ENCODE data around the gene SETD1A. TPM values are rescaled to one million over a fixed set of nuclear protein-coding genes. Genes with fewer than 3 reads are reported as not detected.

Gene SETD1A
- total and polyA plus RNA-seq, 7 donors, result 2.4 to 16.0 (median 5.6) TPM

- Histone ChIP-seq H3K36me3 (peaks cover 41 to 99% (median 69%) of the 10 kb centered on the region in 4 donors), H3K9me3 (no peaks in the 10 kb centered on the region), H3K27ac (no peak overlapping the region), H3K27me3 (no peaks in the 10 kb centered on the region), H3K4me1 (no peaks in the 10 kb centered on the region), H3K4me3 (no peak overlapping the region)
- TF ChIP-seq POLR2A (IDR thresholded peaks at IDR 0.05) (no peak), EP300 (IDR thresholded peaks at IDR 0.05) (no peak), POLR2AphosphoS5 (IDR thresholded peaks at IDR 0.05) (no peak), CTCF (IDR thresholded peaks at IDR 0.05) (no peak)
- WGBS, 2 donors, result 75 to 89% methylated on average over 4 of the region's 4 CpGs
- no peak for DNase-seq
- intact Hi-C loops (cut with DNase I), result no loop called here
These were observed 18.9 kb downstream of the SETD1A start for GRCh38 chr16:30976486-30976885.

- Histone ChIP-seq H3K27me3 (no peaks in the 10 kb centered on the region), H3K27ac (no peak overlapping the region), H3K36me3 (peaks cover 34 to 99% (median 61%) of the 10 kb centered on the region in 4 donors), H3K4me3 (no peak overlapping the region), H3K4me1 (no peaks in the 10 kb centered on the region), H3K9me3 (no peaks in the 10 kb centered on the region)
- intact Hi-C loops (cut with DNase I), result no loop called here
- no peak for DNase-seq
- TF ChIP-seq EP300 (IDR thresholded peaks at IDR 0.05) (no peak), POLR2A (IDR thresholded peaks at IDR 0.05) (no peak), POLR2AphosphoS5 (IDR thresholded peaks at IDR 0.05) (no peak), CTCF (IDR thresholded peaks at IDR 0.05) (no peak)
- WGBS, 2 donors, result 89 to 91% methylated on average over 17 of the region's 17 CpGs
These were observed 19.9 kb downstream of the SETD1A start for GRCh38 chr16:30977502-30977901.

GRCh38 chr16:30979170-30980022, 21.8 kb downstream of the SETD1A start:
- Histone ChIP-seq H3K4me1 (no peaks in the 10 kb centered on the region), H3K27ac (no peak overlapping the region), H3K27me3 (no peaks in the 10 kb centered on the region), H3K36me3 (peaks cover 25 to 99% (median 58%) of the 10 kb centered on the region in 4 donors), H3K4me3 (no peak overlapping the region), H3K9me3 (no peaks in the 10 kb centered on the region)
- TF ChIP-seq EP300 (IDR thresholded peaks at IDR 0.05) (no peak), POLR2AphosphoS5 (IDR thresholded peaks at IDR 0.05) (no peak), CTCF (IDR thresholded peaks at IDR 0.05) (no peak)
- DNase-seq, result no peak
- intact Hi-C loops (cut with DNase I), result no loop called here
- 94 to 95% methylated on average over 62 of the region's 62 CpGs for WGBS, 2 donors

GRCh38 chr16:30980023-30980371, 22.4 kb downstream of the SETD1A start:
- H3K4me3 ChIP-seq, result no peak overlapping the region
- TF ChIP-seq POLR2A (IDR thresholded peaks at IDR 0.05), result no peak
- no peak for TF ChIP-seq POLR2AphosphoS5 (IDR thresholded peaks at IDR 0.05)
- no peak for TF ChIP-seq CTCF (IDR thresholded peaks at IDR 0.05)
- TF ChIP-seq EP300 (IDR thresholded peaks at IDR 0.05), result no peak
- intact Hi-C loops (cut with DNase I), result no loop called here
- peaks cover 0 to under 1% (median 0%) of the 10 kb centered on the region in 4 donors for H3K4me1 ChIP-seq
- no peak for DNase-seq
- H3K9me3 ChIP-seq, result no peaks in the 10 kb centered on the region
- H3K36me3 ChIP-seq, result peaks cover 25 to 94% (median 56%) of the 10 kb centered on the region in 4 donors
- no peak overlapping the region for H3K27ac ChIP-seq
- 90 to 93% methylated on average over 15 of the region's 15 CpGs for WGBS, 2 donors
- H3K27me3 ChIP-seq, result no peaks in the 10 kb centered on the region

All from sigmoid colon (tissue), 7 donors.